Panc1 (cell line): ENCODE results near the gene RPS6KA4. TPM values are rescaled to one million over a fixed set of nuclear protein-coding genes. Genes with fewer than 3 reads are reported as not detected.
A peak's percentile ranks its signal among the peaks of the same experiment; 100 is the strongest.

Experiments used
- ATAC-seq: fragments of 200-7000 bp; cut with Tn5 transposase; 2 replicates; pipeline ENCODE4 v1.9.1; 2020; ENCODE audit warnings: mild to moderate bottlenecking, moderate library complexity
- BruUV-seq: library from RNA; stranded (reverse); fragments of 400-500 nt; replicated peaks from 2 replicates; lab custom pipeline; 2021; lab: Mats Ljungman, UMichigan
- CTCF ChIA-PET: fragments of 300-600 bp; sonication (Branson Sonifier 250); formaldehyde crosslinking; loops from one replicate; lab custom pipeline; 2022; ENCODE audit warnings: antibody characterized with exemption; lab: Charles Lee
- POLR2A ChIA-PET: fragments of 300-600 bp; sonication (Branson Sonifier 250); formaldehyde crosslinking; loops from one replicate; lab custom pipeline; 2022; ENCODE audit warnings: antibody characterized with exemption; lab: Charles Lee
- DNase-seq: peaks from one replicate; pipeline ENCODE4 v3.0.0-alpha.2; 2010; ENCODE audit warnings: low read depth, low spot score
- H3K27ac ChIP-seq: 2 replicates; pipeline ENCODE4 v1.5.1; 2011; ENCODE audit warnings: mild to moderate bottlenecking, low read length, inconsistent platforms
- H3K27me3 ChIP-seq: fragments of 200-500 bp; sonication (Bioruptor generic); 2 replicates; pipeline ENCODE4 v1.6.0; 2014; ENCODE audit warnings: low read length, inconsistent platforms; ENCODE audit not compliant: control insufficient read depth, insufficient read depth
- H3K36me3 ChIP-seq: fragments of 200-500 bp; sonication (Bioruptor generic); 2 replicates; pipeline ENCODE4 v1.5.1; 2014; ENCODE audit warnings: inconsistent platforms, mild to moderate bottlenecking, low read length, moderate library complexity; ENCODE audit not compliant: control insufficient read depth, insufficient read depth
- H3K4me1 ChIP-seq: 2 replicates; pipeline ENCODE4 v1.5.1; 2011; ENCODE audit warnings: inconsistent platforms, mild to moderate bottlenecking, low read length, moderate library complexity; ENCODE audit not compliant: control insufficient read depth, insufficient read depth
- H3K4me3 ChIP-seq, 2 experiments: 2 replicates each; pipeline ENCODE4 v1.5.1; 2011 to 2012; ENCODE audit warnings: low read depth in 2 of 2, low read length in 2 of 2, mild to moderate bottlenecking in 2 of 2, inconsistent platforms in 1 of 2, moderate library complexity in 1 of 2
- H3K9me3 ChIP-seq: fragments of 200-500 bp; sonication (Bioruptor generic); 2 replicates; pipeline ENCODE4 v1.5.1; 2014; ENCODE audit warnings: low read depth, mild to moderate bottlenecking, inconsistent platforms, low read length, moderate library complexity; ENCODE audit not compliant: control insufficient read depth, insufficient read depth
- POLR2AphosphoS5 ChIP-seq: IDR thresholded peaks from 2 replicates; pipeline ENCODE4 v1.6.1; 2012; ENCODE audit warnings: mild to moderate bottlenecking, low read depth, low read length, moderate library complexity
- SIN3A ChIP-seq: IDR thresholded peaks from 2 replicates; pipeline ENCODE4 v1.6.1; 2012; ENCODE audit warnings: low read depth, mild to moderate bottlenecking, low read length, moderate library complexity, borderline replicate concordance; ENCODE audit not compliant: insufficient read depth
- TCF7L2 ChIP-seq: IDR thresholded peaks from 2 replicates; pipeline ENCODE4 v1.6.1; 2011; ENCODE audit warnings: mild to moderate bottlenecking, low read depth, low read length, inconsistent platforms
- in situ Hi-C: cut with HindIII; loops from 2 replicates; pipeline ENCODE4 v1.10.0; 2016; ENCODE audit warnings: low sequenced_read_pairs, low pct_unique_long_range_greater_than_20kb
- intact Hi-C: fragments of 100-400 bp; cut with micrococcal nuclease; formaldehyde crosslinking; loops from one replicate; pipeline ENCODE4 v1.10.0; 2022; ENCODE audit not compliant: unreplicated experiment
- total RNA-seq: library from RNA; stranded (reverse); gene quantifications from one replicate; pipeline ENCODE4 v1.2.1, GENCODE V29; 2021; ENCODE audit not compliant: unreplicated experiment
- TF ChIP-seq, protein P1 (sequence below), 2 experiments: IDR thresholded peaks; 2 replicates each; pipeline ENCODE4 v1.6.1; 2011 to 2012; ENCODE audit warnings: low read depth in 2 of 2, control low read depth in 1 of 2, low read length in 1 of 2, mild to moderate bottlenecking in 1 of 2, moderate library complexity in 1 of 2; ENCODE audit not compliant: insufficient read depth in 1 of 2
- TF ChIP-seq, protein P2 (sequence below): fragments of 450-650 bp; IDR thresholded peaks from 2 replicates; pipeline ENCODE4 v1.5.1; 2017; ENCODE audit warnings: mild to moderate bottlenecking

Gene RPS6KA4
- total RNA-seq, 1 experiment from 2014 or later: 74.0 TPM

DNA sequence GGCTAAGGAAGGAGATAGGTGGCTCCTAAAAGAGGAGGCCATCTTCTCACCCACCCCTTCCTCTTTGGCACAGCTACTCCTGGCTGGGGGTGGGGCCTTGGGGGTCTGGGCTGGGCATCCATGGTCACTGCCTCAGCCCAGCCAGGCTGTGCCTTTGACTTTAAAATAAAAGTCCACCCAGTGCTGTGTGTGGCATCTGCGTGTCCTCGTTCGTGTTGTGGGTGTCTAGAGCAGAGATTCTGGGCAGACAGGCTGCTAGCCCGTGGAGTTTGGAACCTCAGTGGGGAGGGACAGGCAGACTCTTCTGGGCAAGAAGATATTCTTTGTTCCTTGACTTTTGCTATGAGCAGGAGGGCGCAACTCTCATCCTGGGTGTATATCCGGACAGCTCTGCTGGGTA is 13.1 kb downstream of the RPS6KA4 start:
- Histone ChIP-seq H3K4me3 (no peak overlapping the region), H3K4me1 (peaks cover 5% of the 10 kb centered on the region; the same call in 1 of the 2 replicates), H3K9me3 (no peaks in the 10 kb centered on the region), H3K36me3 (no peaks in the 10 kb centered on the region), H3K27me3 (no peaks in the 10 kb centered on the region), H3K27ac (no peak overlapping the region)
- in situ Hi-C loops (no loop called here), intact Hi-C loops (no loop called here)
- DNase-seq (no peak), ATAC-seq (no peak)
- ChIA-PET POLR2A (no interaction called here), CTCF (interaction anchor here (1.1 to 1.2 kb wide), 2 partner anchors 15 to 17 kb away, joined by 3 to 4 read pairs; no protein-coding TSS in a partner anchor)
- BruUV-seq: no TSS peak
- no peak for TF ChIP-seq POLR2AphosphoS5
- TF ChIP-seq, protein P1, sequence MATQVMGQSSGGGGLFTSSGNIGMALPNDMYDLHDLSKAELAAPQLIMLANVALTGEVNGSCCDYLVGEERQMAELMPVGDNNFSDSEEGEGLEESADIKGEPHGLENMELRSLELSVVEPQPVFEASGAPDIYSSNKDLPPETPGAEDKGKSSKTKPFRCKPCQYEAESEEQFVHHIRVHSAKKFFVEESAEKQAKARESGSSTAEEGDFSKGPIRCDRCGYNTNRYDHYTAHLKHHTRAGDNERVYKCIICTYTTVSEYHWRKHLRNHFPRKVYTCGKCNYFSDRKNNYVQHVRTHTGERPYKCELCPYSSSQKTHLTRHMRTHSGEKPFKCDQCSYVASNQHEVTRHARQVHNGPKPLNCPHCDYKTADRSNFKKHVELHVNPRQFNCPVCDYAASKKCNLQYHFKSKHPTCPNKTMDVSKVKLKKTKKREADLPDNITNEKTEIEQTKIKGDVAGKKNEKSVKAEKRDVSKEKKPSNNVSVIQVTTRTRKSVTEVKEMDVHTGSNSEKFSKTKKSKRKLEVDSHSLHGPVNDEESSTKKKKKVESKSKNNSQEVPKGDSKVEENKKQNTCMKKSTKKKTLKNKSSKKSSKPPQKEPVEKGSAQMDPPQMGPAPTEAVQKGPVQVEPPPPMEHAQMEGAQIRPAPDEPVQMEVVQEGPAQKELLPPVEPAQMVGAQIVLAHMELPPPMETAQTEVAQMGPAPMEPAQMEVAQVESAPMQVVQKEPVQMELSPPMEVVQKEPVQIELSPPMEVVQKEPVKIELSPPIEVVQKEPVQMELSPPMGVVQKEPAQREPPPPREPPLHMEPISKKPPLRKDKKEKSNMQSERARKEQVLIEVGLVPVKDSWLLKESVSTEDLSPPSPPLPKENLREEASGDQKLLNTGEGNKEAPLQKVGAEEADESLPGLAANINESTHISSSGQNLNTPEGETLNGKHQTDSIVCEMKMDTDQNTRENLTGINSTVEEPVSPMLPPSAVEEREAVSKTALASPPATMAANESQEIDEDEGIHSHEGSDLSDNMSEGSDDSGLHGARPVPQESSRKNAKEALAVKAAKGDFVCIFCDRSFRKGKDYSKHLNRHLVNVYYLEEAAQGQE (IDR thresholded peaks at IDR 0.05; ENCODE audit: insufficient read depth in 1 of 2, low read depth in 2 of 2, low read length in 1 of 2): no peak
- no peak for TF ChIP-seq SIN3A
- TF ChIP-seq TCF7L2: no peak
- TF ChIP-seq, protein P2, sequence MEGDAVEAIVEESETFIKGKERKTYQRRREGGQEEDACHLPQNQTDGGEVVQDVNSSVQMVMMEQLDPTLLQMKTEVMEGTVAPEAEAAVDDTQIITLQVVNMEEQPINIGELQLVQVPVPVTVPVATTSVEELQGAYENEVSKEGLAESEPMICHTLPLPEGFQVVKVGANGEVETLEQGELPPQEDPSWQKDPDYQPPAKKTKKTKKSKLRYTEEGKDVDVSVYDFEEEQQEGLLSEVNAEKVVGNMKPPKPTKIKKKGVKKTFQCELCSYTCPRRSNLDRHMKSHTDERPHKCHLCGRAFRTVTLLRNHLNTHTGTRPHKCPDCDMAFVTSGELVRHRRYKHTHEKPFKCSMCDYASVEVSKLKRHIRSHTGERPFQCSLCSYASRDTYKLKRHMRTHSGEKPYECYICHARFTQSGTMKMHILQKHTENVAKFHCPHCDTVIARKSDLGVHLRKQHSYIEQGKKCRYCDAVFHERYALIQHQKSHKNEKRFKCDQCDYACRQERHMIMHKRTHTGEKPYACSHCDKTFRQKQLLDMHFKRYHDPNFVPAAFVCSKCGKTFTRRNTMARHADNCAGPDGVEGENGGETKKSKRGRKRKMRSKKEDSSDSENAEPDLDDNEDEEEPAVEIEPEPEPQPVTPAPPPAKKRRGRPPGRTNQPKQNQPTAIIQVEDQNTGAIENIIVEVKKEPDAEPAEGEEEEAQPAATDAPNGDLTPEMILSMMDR: no peak

DNA sequence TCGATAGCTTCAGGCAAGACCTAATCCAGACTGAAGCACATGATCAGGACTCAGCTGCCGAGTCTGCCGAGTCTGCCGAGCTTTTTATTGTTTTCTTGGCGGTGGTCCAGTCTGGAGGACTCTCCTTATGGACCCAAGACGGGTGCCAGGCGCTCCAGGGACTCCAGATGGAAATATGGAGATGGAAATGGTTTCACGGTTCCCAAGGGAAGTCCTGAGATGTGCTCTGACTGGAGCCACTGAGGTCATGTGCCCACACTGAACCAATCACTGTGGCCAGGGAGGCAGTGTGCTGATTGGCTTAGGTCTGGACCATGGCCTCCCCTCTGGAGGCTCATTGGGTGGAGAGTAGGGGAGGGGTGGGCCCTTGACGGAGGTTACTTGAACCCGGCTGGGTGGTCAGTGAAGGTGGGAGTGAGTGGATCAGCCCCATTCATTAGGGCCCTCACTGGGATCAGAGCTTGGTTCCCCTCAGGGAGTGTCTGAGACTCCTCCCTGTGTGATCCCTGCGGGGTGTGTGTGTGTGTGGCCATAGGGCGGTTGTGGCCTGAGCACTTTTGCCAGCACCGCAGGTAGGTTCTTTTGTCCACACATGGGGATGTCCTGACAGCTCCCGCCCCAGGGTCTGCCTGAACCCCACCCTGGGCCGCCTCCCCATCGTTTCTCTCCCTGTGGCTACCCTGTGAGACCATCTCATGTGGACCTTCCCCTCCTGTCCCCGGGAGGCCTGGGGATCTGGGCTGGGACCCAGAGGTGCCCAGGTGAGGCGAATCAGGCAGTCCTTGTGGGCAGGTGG is 14.0 kb downstream of the RPS6KA4 start:
- in situ Hi-C loops (no loop called here), intact Hi-C loops (no loop called here)
- DNase-seq: peak; percentile 25
- ChIA-PET CTCF (interaction anchor here (1.1 to 1.2 kb wide), 2 partner anchors 16 to 18 kb away, joined by 3 to 4 read pairs; no protein-coding TSS in a partner anchor), POLR2A (interaction anchor here (0.6 kb wide), 1 partner anchor 48 kb away, joined by 3 read pairs; no protein-coding TSS in a partner anchor)
- Histone ChIP-seq H3K36me3 (no peaks in the 10 kb centered on the region), H3K4me1 (peaks cover 5% of the 10 kb centered on the region; the same call in 1 of the 2 replicates), H3K9me3 (no peaks in the 10 kb centered on the region), H3K27ac (no peak overlapping the region), H3K27me3 (no peaks in the 10 kb centered on the region), H3K4me3 (peak overlapping the region; percentile 30 to 42)
- no TSS peak for BruUV-seq
- ATAC-seq: peak; percentile 90
- TF ChIP-seq, protein P1 (IDR thresholded peaks at IDR 0.05; ENCODE audit: insufficient read depth in 1 of 2, low read depth in 2 of 2, low read length in 1 of 2): no peak
- TF ChIP-seq SIN3A (no peak), POLR2AphosphoS5 (no peak; the same call in none of the 2 replicates), TCF7L2 (no peak)
- TF ChIP-seq, protein P2: no peak
